K562 treated with DMSO at 1 percent for 12 hours (cell line): ENCODE measurements around the gene ATIC. TPM values are rescaled to one million over a fixed set of nuclear protein-coding genes. Genes with fewer than 3 reads are reported as not detected.

Source experiments
- total RNA-seq: library from RNA; unstranded; fragments of 300-600 nt; gene quantifications from 2 replicates; pipeline ENCODE4 v1.2.3, GENCODE V29; 2022; ENCODE audit not compliant: insufficient read depth

Gene ATIC
- 116 and 125 TPM in 2 replicates for total RNA-seq

GRCh38 chr2:215311625-215312396 is at the start of gene ATIC:
ATIC (plus strand) TSS chr2:215312059; CDS start chr2:215312143, 84 bp downstream.

Other genes with a start within 250 kb of the ATIC start
- not detected in 2 replicates for gene ABCA12, start 173.4 kb upstream of the ATIC start, total RNA-seq
- 57.7 and 153 TPM in 2 replicates for gene FN1, start 124.0 kb downstream of the ATIC start, total RNA-seq